HuH-7 (cell line): ENCODE data around the gene RBMXL3.
"Not testable (repeated sequence)": the region's sequence is repeated elsewhere in the genome, so short reads cannot be mapped to it uniquely, and the experiment has no call there.

Experiments
- DNase-seq: peaks from one replicate; pipeline ENCODE4 v3.0.0; 2011; ENCODE audit warnings: low spot score

The RBMXL3 gene

DNA sequence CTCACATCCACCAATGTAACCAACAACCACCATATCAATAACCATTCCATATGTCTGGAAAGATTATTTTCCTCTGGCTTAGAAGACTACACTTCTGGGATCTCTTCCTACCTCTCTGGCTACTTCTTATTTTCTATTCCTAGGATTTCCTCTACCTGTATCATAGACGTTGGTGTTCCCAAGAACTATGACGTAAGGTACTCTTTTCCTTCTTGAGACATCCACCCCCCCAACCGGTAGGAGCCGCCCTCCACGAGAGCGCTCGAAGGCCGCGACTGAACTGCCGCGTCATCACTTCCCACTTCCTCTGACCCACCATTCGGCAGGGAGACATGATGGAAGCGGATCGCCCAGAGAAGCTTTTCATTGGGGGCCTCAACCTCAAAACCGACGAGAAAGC is at the start of gene RBMXL3:
RBMXL3 (plus strand) TSS at position 301 of the 400 bp plus-strand sequence; CDS start at position 333, 32 bp downstream.
- DNase-seq: no peak

DNA sequence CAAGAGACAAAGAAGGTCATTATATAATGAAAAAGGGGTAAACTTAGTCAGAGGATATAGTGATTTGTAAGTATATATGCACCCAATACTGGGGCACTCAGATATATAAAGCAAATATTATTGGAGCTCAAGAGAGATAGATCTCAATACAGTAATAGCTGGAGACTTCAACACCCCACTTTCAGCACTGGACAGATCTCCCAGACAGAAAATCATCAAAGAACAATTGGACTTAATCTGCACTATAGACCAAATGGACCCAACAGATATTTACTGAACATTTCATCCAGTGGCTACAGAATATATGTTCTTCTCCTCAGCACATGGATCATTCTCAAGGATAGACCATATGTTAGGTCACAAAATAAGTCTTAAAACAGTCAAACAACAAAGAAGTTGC is 47.2 kb upstream of the RBMXL3 start:
- no peak for DNase-seq

DNA sequence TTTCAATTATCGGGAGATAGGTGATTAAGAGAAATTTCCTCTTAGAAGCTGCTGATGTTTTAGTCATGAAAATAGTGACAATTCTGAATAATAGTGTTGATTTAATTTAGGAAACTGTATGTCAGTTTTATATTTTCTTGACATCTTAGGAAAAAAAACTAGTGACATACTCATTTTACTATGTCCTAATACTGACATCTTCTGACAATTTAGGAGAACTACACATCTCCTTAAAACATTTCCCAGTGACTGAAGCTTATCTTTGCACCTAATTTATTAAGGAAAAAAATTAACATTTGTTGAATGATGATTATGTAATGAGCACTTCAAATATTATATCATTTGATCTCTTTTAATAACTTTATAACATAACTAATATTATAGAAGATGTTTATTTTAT is 42.0 kb upstream of the RBMXL3 start:
- peak; percentile 1 for DNase-seq

DNA sequence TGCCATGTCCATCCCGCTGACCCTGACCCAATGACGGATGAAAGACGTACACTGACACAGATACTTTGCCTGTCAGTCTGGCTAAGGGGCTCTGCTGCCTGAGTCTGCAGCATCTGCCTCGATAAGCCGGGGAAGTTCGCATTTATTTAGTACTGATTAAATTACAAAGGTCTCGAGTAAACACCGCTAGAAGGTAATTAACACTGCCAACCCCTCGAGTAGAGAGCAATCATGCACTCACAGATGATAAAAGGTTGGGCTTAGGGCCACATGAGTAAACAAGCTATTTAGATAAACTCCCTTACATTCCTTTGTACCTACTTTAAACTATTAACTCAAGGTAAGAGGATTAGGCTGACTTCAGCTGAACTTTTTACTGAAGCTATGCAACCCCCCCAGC is 16.0 kb upstream of the RBMXL3 start:
- no peak for DNase-seq

DNA sequence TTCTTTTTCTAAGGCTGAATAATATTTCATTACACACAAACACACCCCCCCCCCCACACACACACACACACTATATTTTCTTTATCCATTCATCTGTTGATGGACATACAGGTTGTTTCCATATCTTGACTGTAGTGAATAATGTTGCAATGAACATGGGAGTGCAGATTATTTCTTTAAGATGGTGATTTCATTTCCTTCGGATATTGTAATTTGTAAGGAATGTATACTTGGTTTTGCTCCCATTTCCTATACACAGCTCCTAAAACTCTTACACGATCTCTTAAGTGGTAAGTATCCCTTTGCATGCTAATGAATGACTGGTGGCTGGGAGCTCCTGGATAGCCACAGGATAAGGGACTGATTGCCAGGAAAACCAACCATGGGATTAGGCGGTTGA is 14.7 kb upstream of the RBMXL3 start:
- no peak for DNase-seq

DNA sequence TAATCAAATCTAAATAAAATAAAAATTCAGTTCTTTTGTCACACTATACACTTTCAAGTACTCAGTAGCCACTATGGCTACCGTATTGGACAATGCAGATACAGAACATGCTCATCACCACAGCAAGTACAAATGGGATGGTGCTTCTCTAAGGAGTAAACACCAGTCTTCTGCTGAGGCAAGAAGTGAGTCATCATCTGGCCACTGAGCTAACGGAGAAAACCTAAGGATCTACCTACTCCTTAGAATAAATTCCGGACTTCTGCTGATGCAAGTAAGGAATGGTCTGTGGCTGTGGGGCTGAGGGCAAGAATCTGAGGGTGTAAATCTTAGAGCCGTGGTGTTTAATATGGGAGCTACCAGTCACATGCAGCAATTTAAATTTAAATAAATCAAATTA is 11.3 kb upstream of the RBMXL3 start:
- DNase-seq: no peak

DNA sequence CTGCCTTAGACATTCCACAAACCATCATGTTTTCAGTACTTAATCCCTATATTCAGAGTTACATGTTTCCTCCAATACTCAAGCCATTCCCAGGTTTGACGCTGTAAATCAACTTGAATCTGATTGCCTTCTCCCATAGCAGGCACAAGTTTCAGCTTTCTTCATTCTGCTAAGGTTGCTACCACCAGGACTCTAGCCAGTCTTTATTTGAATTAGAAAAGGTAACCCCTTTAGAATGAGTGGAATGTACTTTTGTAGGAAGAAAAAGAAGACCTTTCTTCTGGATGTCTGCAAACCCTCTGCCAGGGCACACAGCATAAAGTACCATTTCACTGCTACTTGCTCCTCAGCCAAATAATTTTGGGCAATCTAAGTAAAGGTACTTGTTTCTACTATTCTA is 10.7 kb upstream of the RBMXL3 start:
- no peak for DNase-seq

DNA sequence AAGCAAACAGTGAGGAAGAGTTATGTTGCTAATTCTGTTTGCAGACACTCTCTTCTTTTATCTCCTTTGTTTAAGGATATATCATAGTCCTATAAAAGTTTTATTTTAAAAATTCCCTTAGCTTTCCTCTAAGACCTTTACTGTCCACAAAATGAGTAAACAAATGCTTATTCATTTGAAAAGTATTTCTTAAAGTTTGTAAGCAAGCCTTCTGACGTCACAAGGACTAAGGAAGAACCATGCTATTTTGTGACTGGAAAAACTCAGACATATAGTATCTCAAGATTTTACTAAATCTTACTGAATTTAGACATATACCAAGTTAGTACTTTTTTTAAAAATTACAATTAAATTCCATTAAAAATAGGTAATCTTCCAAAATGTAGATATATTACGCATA is 5.2 kb upstream of the RBMXL3 start:
- no peak for DNase-seq

DNA sequence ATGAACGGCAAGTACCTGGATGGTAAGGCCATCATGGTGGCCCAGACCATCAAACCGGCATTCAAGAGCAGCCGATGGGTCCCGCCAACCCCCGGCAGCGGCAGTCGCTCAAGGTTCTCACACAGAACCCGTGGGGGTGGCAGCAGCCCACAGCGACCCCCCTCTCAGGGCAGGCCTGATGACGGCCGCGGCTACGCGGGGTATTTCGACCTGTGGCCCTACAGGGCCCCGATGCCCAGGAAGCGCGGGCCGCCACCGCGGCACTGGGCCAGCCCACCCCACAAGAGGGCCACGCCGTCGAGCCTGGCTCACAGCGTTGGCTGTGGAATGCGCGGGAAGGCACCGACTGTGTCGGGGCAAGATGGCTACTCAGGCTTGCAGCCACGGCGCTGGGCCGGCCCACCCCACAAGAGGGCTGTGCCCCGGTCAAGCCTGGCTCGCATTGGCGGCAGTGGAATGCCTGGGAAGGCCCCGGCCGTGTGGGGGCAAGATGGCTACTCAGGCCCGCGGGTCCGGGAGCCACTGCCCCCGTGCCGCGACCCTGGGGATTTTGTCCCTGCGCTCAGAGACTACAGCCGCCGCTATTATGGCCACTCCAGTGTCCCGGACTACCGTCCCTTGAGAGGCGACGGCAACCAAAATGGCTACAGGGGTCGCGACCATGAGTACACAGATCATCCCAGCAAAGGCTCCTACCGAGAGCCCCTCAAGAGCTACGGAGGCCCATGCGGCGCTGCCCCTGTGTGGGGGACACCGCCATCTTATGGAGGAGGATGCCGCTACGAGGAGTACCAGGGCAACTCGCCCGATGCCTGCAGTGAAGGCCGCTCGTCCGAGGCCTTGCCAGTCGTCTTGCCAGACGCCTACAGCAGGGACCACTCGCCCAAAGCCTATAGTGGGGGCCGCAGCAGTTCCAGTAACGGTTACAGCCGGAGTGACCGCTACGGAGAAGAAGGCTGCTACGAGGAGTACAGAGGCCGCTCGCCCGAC is 731 bp downstream of the RBMXL3 start:
- DNase-seq: no peak

DNA sequence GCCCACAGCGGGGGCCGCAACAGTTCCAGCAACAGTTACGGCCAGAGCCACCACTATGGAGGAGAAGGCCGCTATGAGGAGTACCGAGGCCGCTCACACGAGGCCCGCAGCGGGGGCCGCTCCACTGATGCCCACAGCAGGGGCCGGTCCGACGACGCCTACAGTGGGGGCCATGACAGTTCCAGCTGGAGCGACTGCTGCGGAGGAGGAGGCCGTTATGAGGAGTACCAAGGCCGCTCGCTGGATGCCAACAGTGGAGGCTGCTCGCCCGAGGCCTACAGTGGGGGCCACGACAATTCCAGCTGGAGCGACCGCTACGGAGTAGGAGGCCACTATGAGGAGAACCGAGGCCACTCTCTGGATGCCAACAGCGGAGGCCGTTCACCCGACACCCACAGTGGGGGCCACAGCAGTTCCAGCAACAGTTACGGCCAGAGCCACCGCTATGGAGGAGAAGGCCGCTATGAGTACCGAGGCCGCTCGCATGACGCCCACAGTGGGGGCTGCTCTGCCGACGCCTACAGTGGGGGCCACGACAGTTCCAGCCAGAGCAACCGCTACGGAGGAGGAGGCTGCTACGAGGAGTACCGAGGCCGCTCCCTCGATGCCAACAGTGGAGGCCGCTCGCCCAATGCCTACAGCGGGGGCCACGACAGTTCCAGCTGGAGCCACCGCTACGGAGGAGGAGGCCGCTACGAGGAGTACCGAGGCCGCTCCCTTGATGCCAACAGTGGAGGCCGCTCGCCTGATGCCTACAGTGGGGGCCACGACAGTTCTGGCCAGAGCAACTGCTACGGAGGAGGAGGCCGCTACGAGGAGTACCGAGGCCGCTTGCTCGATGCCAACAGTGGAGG is 1.7 kb downstream of the RBMXL3 start:
- DNase-seq: no peak

DNA sequence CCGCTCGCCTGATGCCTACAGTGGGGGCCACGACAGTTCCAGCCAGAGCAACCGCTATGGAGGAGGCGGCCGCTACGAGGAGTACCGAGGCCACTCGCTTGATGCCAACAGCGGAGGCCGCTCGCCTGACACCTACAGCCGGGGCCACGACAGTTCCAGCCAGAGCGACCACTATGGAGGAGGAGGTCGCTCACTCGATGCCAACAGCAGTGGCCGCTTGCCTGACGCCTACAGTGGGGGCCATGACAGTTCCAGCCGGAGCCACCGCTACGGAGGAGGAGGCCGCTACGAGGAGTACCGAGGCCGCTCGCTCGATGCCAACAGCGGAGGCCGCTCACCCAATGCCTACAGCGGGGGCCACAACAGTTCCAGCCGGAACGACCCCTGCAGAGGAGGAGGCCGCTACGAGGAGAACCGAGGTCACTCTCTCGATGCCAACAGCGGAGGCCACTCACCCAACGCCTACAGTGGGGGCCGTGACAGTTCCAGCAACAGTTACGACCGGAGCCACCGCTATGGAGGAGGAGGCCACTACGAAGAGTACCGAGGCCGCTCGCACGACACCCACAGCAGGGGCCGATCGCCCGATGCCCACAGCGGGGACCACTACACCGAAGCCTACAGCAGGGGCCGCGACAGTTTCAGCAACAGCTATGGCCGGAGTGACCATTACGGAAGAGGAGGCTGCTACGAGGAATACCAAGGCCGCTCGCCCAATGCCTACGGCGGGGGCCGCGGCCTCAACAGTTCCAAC is 2.5 kb downstream of the RBMXL3 start:
- DNase-seq: no peak

DNA sequence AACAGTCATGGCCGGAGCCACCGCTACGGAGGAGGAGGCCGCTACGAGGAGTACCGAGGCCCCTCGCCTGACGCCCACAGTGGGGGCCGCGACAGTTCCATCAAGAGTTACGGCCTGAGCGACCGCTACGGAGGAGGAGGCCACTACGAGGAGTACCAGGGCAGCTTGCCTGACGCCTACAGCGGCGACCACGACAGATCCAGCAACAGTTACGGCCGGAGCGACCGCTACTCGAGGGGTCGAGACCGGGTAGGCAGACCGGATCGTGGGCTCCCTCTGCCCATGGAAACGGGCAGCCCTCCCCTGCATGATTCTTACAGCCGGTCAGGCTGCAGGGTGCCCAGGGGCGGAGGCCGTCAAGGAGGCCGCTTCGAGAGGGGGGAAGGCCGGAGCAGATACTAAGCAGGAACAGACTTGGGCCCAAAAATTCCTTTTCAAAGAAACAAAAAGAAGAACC is 3.1 kb downstream of the RBMXL3 start:
- no peak for DNase-seq

DNA sequence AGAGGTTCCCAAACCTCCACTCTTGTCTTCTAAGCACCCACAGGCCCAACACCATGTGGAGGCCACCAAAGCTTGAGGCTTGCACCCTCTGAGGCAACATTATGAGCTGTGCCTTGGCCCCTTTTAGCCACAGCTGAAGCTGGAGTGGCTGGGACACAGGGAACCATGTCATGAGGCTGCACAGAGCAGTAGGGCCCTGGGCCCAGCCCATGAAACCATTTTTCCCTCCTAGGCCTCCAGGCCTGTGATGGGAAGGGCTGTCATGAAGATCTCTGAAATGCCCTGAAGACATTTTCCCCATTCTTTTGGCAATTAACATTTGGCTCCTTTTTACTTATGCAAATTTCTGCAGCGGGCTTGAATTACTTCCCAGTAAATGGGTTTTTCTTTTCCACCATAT is 14.8 kb downstream of the RBMXL3 start:
- no peak for DNase-seq

DNA sequence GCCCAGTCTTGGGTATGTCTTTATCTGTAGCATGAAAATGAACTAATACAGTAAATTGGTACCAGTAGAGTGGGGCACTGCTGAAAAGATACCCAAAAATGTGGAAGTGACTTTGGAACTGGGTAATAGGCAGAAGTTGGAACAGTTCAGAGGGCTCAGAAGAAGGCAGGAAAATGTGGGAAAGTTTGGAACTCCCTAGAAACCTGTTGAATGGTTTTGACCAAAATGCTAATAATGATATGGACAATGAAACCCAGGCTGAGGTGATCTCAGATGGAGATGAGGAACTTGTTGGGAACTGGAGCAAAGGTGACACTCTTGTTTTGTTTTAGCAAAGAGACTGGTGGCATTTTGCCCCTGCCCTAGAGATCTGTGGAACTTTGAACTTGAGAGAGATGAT is 20.3 kb downstream of the RBMXL3 start:
- DNase-seq: not testable (repeated sequence)

DNA sequence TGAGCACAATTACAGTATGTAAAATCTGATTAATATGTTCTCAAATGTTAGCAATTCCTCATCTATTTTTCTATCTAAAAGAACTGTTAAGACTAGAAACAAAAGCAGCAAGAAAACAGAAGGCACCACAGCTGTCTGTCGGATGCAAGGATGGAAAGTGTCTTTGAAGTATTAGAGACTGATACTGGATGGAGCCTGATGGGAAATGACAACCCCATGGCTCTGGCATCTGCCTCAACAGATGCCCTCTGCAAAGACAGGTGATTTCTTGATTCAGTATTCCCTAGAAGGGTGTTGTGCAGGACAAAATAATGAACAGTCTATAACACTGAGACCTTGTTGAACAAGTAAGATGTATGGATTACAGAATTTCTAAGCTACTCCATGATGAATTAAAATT is 24.9 kb downstream of the RBMXL3 start:
- no peak for DNase-seq

DNA sequence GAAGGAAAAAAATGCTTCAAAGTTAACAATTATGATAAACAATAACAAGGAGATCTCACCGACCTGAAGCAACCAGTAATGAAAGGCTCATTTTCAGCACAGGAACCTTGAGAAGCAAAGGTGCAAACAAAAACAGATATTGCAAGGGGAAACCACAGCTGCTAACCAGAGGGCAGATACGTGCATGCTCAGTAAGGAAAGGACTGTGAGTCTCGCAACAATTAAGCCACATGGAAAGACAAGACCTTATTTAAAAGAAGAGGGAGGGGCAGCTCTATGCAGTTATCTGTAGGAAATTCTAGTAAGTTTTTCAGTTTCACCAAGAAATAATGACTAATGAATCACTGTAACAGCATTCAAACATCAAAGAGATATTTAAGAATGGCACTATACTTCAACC is 25.4 kb downstream of the RBMXL3 start:
- DNase-seq: no peak

DNA sequence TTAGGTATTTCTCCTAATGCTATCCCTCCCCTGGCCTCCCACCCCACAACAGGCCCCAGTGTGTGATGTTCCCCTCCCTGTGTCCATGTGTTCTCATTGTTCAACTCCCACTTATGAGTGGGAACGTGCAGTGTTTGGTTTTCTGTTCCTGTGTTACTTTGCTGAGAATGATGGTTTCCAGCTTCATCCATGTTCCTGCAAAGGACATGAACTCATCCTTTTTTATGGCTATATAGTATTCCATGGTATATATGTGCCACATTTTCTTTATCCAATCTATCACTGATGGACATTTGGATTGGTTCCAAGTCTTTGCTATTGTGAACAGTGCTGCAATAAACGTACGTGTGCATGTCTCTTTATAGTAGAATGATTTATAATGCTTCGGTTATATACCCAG is 28.1 kb downstream of the RBMXL3 start:
- not testable (repeated sequence) for DNase-seq

DNA sequence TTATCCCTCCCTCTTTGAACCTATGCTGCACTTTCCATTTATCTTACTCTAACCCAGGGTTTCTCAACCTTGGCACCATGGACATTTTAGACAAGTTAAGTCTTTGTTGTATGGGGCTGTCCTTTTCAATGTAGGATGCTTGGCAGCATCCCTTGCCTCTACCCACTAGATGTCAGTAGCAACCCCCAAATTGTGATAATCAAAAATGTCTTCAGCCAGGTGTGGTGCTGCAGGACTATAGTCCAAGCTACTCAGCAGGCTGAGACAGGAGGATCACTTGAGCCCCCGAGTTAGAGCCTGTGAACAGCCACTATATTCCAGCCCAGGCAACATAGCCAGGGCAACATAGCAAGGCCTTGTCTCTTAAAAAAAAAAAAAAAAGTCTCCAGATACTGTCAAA is 37.7 kb downstream of the RBMXL3 start:
- DNase-seq: no peak

DNA sequence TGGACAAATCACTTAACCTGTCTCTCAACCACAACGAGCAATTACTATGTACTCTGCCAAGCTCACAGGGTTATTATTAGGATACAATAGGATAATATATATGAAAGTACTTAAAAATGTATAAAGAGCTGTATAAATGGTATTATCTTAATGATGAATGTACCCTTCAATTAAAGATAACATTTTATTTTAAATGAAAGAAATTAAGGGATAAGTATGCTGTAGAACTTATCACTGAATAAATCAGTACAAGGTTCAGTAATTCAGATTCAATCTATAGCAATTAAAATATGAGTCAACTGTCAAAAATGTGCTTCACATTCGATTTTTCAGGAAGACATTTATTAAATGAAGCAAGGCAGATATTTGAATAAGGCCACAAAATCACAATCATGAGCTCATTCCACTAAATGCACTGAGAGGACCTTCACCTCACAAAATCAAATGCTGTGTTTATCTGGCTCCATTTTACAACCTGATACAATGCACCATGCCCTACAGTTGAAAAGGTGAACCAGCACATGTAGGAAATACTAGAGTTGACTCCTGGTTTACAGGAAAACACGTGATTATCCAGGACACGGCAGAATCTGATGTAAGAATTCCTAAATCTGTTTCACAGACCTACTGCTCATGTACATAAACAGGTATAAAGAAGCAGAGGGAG is 40.3 kb downstream of the RBMXL3 start:
- DNase-seq: no peak

DNA sequence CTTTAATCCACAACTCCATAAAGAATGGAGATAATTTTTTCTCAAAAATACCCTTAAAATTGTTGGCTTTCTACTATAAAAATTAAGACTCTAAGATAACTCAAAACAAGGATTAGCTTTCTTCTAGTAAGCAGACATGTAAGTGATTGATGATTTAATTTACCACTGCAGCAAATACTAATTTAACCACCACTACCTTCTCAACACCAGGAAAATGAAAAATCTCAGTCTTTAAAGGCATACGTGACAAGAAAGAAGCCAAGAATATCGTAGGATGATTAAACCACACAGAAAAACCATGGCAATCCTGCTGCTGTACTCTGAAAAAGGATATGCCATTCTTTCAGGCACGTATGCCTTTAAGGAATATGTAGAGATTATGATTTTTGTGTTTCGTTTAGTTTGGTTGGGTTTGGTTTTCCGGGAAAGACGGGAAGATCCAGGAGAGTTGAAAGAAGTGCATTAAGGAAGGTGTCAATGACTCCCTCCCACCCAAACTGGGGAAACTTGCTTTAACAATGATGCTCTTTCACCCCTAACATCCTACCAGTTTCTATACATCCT is 43.8 kb downstream of the RBMXL3 start:
- DNase-seq: no peak
